HAP-1 (cell line): ENCODE results near the gene PGM5.

ENCODE experiments used
- DNase-seq, 2 experiments: peaks; one replicate each; pipeline ENCODE4 v3.0.0-alpha.2; 2016 to 2020; ENCODE audit warnings: low spot score in 2 of 2
- H3K27me3 ChIP-seq: fragments of 250-450 bp; sonication (Bioruptor Pico); 2 replicates; pipeline ENCODE4 v1.5.1; 2020; ENCODE audit warnings: low read depth, mild to moderate bottlenecking, moderate library complexity
- H3K36me3 ChIP-seq: fragments of 250-450 bp; sonication (Bioruptor Pico); replicated peaks from 2 replicates; pipeline ENCODE4 v1.5.1; 2020; ENCODE audit warnings: mild to moderate bottlenecking
- H3K4me1 ChIP-seq: fragments of 250-450 bp; sonication (Bioruptor Pico); 2 replicates; pipeline ENCODE4 v1.5.1; 2020; ENCODE audit warnings: mild to moderate bottlenecking
- H3K4me3 ChIP-seq: fragments of 250-450 bp; sonication (Bioruptor Pico); 2 replicates; pipeline ENCODE4 v1.5.1; 2020; ENCODE audit warnings: mild to moderate bottlenecking, moderate library complexity
- H3K9me3 ChIP-seq: fragments of 250-450 bp; sonication (Bioruptor Pico); 2 replicates; pipeline ENCODE4 v1.5.1; 2020; ENCODE audit warnings: mild to moderate bottlenecking, moderate library complexity
- in situ Hi-C: fragments of 300-500 bp; cut with MboI; formaldehyde crosslinking; loops from 3 replicates; pipeline ENCODE4 v1.14.3; 2020; ENCODE audit warnings: low sequenced_read_pairs, inconsistent platforms, mixed read lengths

Gene PGM5

DNA sequence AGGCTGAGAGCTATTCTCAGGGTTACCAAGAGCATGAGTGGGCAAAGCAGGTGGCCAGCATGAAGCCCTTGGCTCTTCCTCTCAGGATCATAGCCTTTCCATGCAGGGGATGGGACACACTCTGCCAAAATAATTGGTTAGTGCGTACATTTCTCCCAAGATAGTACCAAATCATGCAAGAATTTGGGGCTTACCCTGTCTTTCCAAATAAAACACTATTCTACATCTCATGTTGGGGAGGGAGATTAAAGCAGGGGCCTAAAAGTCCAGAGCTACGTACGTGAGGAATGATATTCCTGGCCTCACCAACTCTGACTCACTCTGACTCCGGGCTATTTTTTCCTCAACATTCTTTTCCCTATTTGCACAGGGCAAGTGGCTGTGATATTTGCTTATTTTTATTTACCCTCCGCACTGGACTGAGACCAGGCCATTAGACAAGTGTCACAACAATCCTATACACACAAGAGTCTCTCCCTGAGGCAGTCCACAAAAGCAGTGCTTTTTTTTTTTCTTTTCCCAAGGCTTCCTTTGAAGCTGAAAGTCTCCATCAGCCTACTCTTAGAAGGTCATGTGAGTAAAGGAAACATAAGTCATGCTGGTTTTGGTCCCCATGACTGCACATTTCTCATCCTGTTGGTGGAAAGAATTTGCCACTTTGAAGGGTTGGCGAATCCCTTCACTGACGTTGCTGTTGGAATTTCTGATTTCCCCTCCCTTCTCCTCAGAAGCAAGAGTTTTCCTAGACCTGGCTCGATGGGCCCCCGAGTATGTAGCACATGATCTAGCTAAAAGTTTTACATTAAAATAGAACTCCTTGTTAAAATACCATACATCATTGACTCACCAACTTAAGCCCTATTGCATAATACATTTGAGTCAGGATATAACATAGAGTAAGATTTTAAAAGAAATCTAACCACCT is 144.3 kb downstream of the PGM5 start:
- Histone ChIP-seq H3K9me3 (no peaks in the 10 kb centered on the region), H3K4me3 (no peak overlapping the region), H3K36me3 (no peaks in the 10 kb centered on the region), H3K27me3 (no peaks in the 10 kb centered on the region), H3K4me1 (peaks cover 13% of the 10 kb centered on the region)
- peak; percentile 35 to 39 for DNase-seq
- in situ Hi-C loops = no loop called here

DNA sequence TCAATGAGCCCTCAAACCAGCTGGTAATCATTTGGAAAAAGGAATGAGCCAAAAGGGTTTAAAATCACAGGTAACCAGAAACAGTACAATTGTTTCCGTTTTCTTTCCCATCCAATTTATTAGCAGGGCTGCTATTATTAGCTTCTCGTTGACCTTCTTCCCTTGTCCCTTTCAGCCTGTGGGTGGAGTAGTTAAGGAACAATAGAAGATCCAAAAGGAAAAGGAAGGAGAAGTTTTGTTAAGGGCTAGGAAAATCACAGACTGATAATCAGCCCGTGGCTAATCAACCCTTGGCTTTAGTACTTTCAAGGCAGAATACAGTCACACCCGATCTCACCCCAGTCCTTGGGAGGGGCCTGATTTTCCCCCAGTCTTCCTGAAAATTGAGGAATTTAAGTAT is 145.9 kb downstream of the PGM5 start:
- H3K4me1 ChIP-seq = peaks cover 13% of the 10 kb centered on the region
- no peak for DNase-seq
- in situ Hi-C loops = no loop called here
- no peak overlapping the region for H3K4me3 ChIP-seq
- no peaks in the 10 kb centered on the region for H3K36me3 ChIP-seq
- no peaks in the 10 kb centered on the region for H3K9me3 ChIP-seq
- no peaks in the 10 kb centered on the region for H3K27me3 ChIP-seq

DNA sequence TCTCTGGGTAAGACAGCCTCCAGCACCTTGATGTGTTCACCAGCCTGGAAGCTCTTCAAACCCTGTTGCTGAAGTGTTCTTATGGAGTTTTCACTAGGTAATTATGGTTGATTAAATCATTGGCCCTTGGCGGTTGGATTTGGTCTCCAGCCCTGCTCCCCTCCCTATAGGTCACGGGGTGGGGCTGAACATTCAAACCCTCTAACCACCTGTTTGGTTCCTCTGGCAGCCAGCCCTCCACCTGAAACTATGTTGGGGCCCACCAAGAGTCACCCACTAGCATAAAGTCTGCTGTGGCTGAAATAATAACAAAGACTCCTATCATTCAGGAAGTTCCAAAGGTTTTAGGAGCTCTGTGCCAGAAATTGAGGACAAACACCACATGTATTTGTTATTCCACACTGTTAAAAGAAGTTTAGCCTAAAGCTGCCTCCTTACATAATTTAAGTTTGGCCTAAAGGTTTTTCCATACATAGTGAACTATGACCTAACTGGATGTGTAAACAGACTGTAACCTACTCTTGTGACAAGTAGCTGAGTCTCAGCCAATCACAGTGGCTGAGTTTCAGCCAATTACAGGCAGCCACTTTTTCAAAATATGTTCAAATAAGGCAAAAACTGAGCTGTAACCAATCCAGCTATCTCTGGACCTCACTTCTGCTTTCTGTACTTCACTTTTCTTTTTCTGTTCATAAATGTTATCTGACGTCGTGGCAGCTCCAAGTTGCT is 149.4 kb downstream of the PGM5 start:
- in situ Hi-C loops = no loop called here

DNA sequence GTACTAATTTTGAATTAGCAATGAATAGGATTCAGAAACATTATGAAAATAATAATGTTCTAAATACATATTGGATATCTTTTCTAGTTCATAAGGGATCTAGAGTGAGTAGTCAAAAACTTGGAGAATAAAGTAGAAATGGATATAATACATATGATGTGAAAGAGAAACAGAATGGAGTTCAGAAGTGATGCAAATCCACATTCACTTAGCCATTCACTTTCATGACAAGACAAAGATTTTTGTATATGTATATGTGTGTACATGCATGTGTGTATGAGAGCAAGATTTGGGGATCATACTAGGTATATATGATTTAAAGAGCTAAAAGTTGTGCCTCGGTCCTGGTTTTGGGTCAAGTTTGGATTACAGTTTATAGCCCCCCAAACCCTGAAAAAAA is 150.1 kb downstream of the PGM5 start:
- in situ Hi-C loops = no loop called here
- H3K27me3 ChIP-seq = no peaks in the 10 kb centered on the region

More for the DNA sequence above, 149.4 kb downstream of the PGM5 start:
- Histone ChIP-seq H3K9me3 (no peaks in the 10 kb centered on the region), H3K4me3 (no peak overlapping the region), H3K4me1 (peaks cover 8% of the 10 kb centered on the region), H3K36me3 (no peaks in the 10 kb centered on the region), H3K27me3 (no peaks in the 10 kb centered on the region)
- no peak for DNase-seq

DNA sequence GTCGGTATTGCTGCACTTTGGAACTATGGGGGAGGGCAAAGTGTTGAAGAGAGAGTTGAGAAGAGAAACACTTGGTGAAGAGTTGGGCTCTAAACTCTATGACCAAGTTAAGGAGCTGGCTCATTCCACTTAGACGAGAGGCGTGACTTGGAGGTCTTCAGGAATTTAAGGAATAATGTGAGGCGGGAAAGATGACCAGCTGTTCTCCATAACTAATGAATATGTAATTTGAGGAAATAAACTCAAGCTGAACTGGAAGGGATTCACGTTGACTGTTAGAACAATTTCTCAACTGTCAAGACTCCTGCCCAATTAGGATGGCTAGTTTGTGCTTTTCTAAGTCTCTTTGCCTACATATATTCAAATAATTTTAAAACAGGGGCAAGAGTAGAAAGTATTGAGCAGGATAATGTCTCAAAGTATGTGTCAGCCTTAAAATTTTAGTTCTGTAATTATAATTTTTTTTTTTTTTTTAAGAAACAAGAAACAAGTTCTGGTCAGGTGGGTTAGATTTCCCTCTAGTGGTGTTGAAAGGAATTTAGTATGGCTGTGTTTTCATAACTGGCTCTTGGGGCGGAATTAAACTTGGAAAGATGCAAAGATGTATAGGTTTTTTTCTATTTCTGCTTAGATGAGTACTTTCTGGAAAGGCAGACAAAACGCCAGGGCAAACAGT is 150.9 kb downstream of the PGM5 start:
- Histone ChIP-seq H3K27me3 (no peaks in the 10 kb centered on the region), H3K9me3 (no peaks in the 10 kb centered on the region), H3K4me3 (no peak overlapping the region), H3K4me1 (no peaks in the 10 kb centered on the region), H3K36me3 (no peaks in the 10 kb centered on the region)
- peak in 1 of 2 experiments; percentile 8 for DNase-seq
- in situ Hi-C loops = no loop called here

More for the DNA sequence above, 150.1 kb downstream of the PGM5 start:
- H3K4me1 ChIP-seq = peaks cover under 1% of the 10 kb centered on the region
- no peaks in the 10 kb centered on the region for H3K9me3 ChIP-seq
- DNase-seq = no peak
- no peaks in the 10 kb centered on the region for H3K36me3 ChIP-seq
- H3K4me3 ChIP-seq = no peak overlapping the region

DNA sequence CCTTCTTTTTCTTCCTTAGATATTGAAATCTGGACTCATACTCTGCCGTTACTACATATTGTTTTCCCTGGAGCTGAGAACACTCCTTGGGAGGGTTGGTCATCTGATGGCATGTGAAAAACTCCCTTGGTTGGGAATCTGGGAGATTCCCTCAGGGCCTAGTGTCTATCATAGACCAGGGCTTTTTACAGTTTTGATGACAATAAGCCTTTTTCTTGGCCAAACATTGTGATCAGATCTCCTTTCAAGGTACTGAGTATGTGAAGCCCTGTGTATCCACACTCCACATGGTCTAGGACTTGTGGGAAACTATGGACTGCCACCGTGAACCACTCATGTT is 151.4 kb downstream of the PGM5 start:
- DNase-seq = no peak
- Histone ChIP-seq H3K27me3 (no peaks in the 10 kb centered on the region), H3K36me3 (no peaks in the 10 kb centered on the region), H3K4me3 (no peak overlapping the region), H3K9me3 (no peaks in the 10 kb centered on the region), H3K4me1 (no peaks in the 10 kb centered on the region)
- in situ Hi-C loops = no loop called here

DNA sequence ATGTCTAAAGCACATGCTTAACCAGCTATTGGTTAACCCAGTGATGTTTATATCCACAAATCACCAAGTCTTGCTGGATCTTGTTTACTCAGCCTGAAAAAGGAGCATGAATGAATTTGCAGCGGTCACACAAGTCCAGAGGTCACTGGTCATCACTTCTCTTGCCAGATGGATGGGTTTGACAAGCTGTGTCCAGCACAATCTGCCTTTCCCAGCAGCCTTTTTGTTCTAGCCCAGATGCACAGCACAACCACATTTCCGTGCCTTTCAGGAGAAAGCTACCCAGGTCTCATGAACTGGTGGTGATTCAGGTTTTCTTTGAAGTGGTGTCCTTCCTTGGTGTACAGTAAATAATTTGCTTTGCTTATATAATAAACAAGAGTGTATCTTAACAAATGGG is 152.1 kb downstream of the PGM5 start:
- no peaks in the 10 kb centered on the region for H3K27me3 ChIP-seq
- H3K36me3 ChIP-seq = no peaks in the 10 kb centered on the region
- DNase-seq = no peak
- no peaks in the 10 kb centered on the region for H3K9me3 ChIP-seq
- no peak overlapping the region for H3K4me3 ChIP-seq
- no peaks in the 10 kb centered on the region for H3K4me1 ChIP-seq
- in situ Hi-C loops = no loop called here

DNA sequence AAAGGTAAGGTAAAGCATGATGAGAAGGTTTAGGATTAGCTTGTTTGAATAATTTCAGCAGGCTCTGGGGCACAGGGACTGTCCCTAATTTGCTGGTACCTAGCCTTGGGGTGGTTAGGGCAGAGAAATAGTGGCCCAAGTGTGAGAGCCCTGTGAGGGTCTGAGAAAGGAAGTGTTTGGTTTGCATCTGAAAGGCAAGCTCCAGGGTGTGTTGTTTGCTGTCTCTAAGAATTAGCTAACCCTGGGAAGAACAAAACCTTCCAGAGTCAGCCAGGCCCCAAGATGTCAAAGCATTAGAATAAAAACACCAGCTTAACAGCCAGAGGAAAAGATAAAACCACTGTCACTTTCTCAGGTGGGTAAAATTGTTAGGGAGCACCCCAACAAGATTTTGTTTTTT is 153.3 kb downstream of the PGM5 start:
- Histone ChIP-seq H3K4me3 (no peak overlapping the region), H3K27me3 (no peaks in the 10 kb centered on the region), H3K4me1 (no peaks in the 10 kb centered on the region), H3K36me3 (no peaks in the 10 kb centered on the region), H3K9me3 (no peaks in the 10 kb centered on the region)
- in situ Hi-C loops = no loop called here
- no peak for DNase-seq

DNA sequence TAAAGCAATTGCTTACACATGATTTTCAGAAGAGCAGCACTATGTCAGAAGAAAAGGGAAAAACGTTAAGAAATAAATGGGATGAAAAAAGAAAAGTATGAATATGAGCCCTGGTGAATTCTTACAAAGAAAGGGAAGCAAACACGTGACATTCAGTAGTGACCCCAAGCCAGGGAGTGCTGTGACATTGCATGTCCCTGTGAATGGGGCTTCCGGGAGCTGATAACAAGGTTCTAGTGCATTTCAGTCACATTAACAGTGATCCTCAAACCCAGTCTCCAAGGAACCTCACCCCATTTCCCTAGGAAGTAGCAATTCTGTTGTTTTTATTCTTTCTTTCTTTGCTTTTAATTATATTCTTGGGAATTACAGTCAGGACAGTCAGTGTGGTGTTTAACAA is 157.0 kb downstream of the PGM5 start:
- H3K4me1 ChIP-seq = no peaks in the 10 kb centered on the region
- in situ Hi-C loops = no loop called here
- no peaks in the 10 kb centered on the region for H3K9me3 ChIP-seq
- no peak for DNase-seq
- no peak overlapping the region for H3K4me3 ChIP-seq
- no peaks in the 10 kb centered on the region for H3K36me3 ChIP-seq
- H3K27me3 ChIP-seq = no peaks in the 10 kb centered on the region

DNA sequence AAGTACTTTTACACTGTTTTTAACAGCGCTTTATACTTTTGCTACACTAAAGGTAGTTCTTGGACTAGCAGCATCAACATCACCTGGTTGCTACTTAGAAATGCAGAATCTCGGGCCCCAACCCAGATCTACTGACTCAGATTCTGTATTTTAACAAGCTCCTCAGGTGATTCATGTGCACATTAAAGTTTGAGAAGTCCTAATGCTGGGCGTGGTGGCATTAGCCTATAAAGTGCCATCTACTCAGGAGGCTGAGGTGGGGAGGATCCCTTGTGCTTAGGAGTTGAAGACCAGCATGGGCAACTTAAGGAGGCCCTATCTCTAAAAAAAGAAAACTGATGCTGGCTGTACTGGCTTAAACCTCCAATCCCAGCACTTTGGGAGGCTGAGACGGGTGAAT is 157.6 kb downstream of the PGM5 start:
- H3K4me3 ChIP-seq = no peak overlapping the region
- no peak for DNase-seq
- no peaks in the 10 kb centered on the region for H3K36me3 ChIP-seq
- no peaks in the 10 kb centered on the region for H3K4me1 ChIP-seq
- H3K27me3 ChIP-seq = no peaks in the 10 kb centered on the region
- no peaks in the 10 kb centered on the region for H3K9me3 ChIP-seq
- in situ Hi-C loops = no loop called here

DNA sequence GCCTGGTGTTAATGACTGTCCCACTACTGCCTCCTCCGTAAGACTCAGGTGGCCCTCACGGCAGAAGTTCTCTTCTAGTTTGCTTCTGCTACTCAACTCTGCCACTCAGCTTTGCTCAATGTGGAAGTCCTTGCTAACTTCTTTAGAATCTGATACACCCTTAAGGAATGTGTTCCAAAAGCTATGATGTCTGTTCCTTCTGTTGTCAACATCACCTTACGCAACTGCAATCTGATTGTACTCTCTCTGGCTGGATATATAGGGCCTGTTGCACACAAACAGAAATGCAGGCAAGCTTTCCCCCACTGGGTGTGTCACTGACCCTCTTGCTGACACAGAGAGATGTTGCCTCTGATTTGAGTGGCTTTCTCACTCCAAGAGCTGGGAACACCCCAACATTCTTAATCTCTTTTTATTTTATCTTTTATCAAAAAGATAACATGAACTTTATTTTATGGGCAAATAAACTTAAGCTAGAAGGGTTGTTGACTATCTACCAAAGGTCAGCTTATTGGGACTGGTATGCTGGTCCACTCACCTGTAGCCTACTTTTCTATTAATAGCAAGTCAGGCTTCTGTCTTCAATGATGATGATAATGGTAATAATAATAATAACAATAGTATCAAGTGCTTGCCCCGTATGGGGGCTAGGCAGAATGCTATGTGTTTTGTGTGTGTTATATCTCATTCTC is 159.1 kb downstream of the PGM5 start:
- H3K27me3 ChIP-seq = no peaks in the 10 kb centered on the region
- H3K4me3 ChIP-seq = no peak overlapping the region
- no peak for DNase-seq
- no peaks in the 10 kb centered on the region for H3K9me3 ChIP-seq
- in situ Hi-C loops = no loop called here
- H3K4me1 ChIP-seq = no peaks in the 10 kb centered on the region
- H3K36me3 ChIP-seq = no peaks in the 10 kb centered on the region

DNA sequence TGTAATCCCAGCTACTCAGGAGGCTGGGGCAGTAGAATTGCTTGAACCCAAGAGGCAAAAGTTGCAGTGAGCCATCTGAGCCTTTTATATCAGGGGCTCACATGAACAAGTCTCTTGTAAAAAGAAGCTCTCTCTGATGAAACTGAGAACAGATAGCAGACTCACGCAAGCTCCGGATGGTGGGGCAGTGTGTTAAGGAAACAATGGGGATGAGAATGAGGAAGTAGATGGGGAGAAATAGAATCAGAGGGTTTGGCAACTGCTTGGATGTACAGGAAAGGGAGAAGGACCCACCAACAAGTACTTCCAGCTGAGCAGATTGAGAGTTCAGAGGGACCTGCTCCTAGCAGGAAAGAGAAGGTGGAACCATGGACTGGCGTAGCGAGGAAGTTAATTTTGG is 165.7 kb downstream of the PGM5 start:
- Histone ChIP-seq H3K27me3 (no peaks in the 10 kb centered on the region), H3K4me3 (no peak overlapping the region), H3K36me3 (no peaks in the 10 kb centered on the region), H3K9me3 (no peaks in the 10 kb centered on the region), H3K4me1 (no peaks in the 10 kb centered on the region)
- in situ Hi-C loops = no loop called here
- no peak for DNase-seq

DNA sequence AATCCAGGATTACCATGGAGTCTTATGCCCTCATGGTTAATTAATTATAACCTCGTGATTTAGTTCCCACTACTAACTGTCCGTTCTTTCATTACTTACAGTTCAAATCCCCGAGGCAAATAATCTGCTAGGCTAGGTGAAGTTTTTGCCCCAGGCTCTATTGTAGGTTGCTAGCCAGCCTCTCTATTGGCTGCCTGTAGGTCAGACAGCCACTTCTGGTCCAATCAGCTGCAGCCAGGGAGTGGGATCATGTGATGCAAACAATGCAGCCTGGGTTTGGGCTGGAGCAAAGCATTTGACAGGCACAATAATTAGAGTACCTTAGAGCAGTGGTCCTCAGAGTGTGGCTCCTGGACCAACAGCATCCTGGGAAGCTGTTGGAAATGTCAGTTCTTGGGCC is 166.5 kb downstream of the PGM5 start:
- Histone ChIP-seq H3K27me3 (no peaks in the 10 kb centered on the region), H3K4me1 (no peaks in the 10 kb centered on the region), H3K4me3 (no peak overlapping the region), H3K36me3 (no peaks in the 10 kb centered on the region), H3K9me3 (no peaks in the 10 kb centered on the region)
- no peak for DNase-seq
- in situ Hi-C loops = no loop called here
